PC-9 (cell line): ENCODE measurements around the gene FAT1.

ENCODE experiments used
- EZH2 ChIP-seq: fragments of 200-600 bp; sonication (generic); IDR thresholded peaks from 2 replicates; pipeline ENCODE4 v1.8.0; 2017; ENCODE audit warnings: antibody characterized with exemption, low read depth
- TF ChIP-seq, protein P1 (sequence below): fragments of 200-600 bp; sonication (generic); conservative IDR thresholded peaks from 2 replicates; pipeline ENCODE4 v1.6.1; 2017; ENCODE audit warnings: mixed run types, antibody characterized with exemption, mild to moderate bottlenecking, moderate library complexity

DNA sequence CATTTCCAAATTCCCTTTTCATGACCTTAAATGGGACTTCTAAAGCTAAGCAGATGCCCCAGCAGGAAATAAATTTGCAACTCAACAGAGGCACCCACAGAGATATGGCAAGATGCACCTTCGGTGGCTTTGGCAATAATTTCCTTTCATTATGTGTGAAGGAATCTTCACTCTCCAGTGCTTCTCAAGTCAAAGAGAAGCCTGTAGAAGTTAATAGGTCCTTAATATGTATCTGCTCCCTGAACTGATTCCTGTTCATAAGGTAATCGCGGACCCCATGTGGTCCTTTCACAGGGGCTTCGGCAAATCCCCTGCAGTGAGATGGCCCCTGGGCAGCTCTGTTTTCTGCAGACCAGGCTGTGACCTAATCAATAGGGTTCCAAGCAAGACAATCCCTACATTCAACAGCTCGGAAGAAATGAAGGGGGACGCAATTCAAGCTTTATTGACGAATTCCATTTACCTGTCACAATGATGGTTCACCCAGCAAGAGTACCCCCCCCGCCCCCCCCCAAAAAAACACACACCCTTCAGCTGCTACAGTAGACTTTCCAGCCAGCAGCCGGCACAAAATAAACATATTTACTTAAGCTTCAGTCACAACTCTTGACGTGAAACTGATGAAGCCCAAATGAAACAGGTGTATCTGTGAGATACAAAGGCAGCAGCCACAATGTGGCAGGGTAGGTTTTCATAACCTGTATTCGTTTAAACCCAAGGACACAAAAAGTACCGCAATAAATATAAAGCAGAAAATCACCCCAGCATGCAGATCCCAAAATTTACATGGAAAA lies 35.3 kb downstream of the FAT1 start:
- TF ChIP-seq, protein P1, sequence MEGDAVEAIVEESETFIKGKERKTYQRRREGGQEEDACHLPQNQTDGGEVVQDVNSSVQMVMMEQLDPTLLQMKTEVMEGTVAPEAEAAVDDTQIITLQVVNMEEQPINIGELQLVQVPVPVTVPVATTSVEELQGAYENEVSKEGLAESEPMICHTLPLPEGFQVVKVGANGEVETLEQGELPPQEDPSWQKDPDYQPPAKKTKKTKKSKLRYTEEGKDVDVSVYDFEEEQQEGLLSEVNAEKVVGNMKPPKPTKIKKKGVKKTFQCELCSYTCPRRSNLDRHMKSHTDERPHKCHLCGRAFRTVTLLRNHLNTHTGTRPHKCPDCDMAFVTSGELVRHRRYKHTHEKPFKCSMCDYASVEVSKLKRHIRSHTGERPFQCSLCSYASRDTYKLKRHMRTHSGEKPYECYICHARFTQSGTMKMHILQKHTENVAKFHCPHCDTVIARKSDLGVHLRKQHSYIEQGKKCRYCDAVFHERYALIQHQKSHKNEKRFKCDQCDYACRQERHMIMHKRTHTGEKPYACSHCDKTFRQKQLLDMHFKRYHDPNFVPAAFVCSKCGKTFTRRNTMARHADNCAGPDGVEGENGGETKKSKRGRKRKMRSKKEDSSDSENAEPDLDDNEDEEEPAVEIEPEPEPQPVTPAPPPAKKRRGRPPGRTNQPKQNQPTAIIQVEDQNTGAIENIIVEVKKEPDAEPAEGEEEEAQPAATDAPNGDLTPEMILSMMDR = no peak
- no peak for TF ChIP-seq EZH2
